ENCODE measurements around the gene SLC18A3. TPM values are rescaled to one million over a fixed set of nuclear protein-coding genes. Genes with fewer than 3 reads are reported as not detected.

Gene SLC18A3
- total RNA-seq, 2 donors from 2014 or later, result not detected

Other genes starting within 250 kb of the SLC18A3 start
- not detected for gene DRGX, start 214.2 kb upstream of the SLC18A3 start, total RNA-seq
- gene ERCC6, start 71.2 kb upstream of the SLC18A3 start, total RNA-seq, result 10 to 100 TPM; 29.2 to 38.5 TPM
- not detected for gene CHAT, start 3.7 kb downstream of the SLC18A3 start, total RNA-seq
- gene C10orf53, start 69.3 kb downstream of the SLC18A3 start, total RNA-seq, result not detected
- gene OGDHL, start 152.0 kb downstream of the SLC18A3 start, total RNA-seq, result not detected

All from T-helper 17 cell (primary cell).